WTC11 (cell line): Measurements from ENCODE around the gene LENG1. TPM values are rescaled to one million over a fixed set of nuclear protein-coding genes. Genes with fewer than 3 reads are reported as not detected.

Source experiments
- ATAC-seq: fragments of 200-7000 bp; cut with Tn5 transposase; 2 replicates; pipeline ENCODE4 v1.10.0; 2021; ENCODE audit warnings: mild to moderate bottlenecking, moderate library complexity
- CTCF ChIA-PET: fragments of 300-600 bp; sonication (Branson Sonifier 250); formaldehyde crosslinking; loops from one replicate; lab custom pipeline; 2021; ENCODE audit warnings: antibody characterized with exemption; lab: Charles Lee
- POLR2A ChIA-PET: fragments of 350-600 bp; sonication (Branson Sonifier 250); formaldehyde crosslinking; loops from one replicate; lab custom pipeline; 2021; ENCODE audit warnings: antibody characterized with exemption; lab: Charles Lee
- DNase-seq: peaks from one replicate; pipeline ENCODE4 v3.0.0; 2021; ENCODE audit warnings: low spot score
- H3K27ac Mint-ChIP-seq: 2 replicates; pipeline ENCODE4 v1.8.0; 2021; ENCODE audit warnings: mixed read lengths
- H3K27me3 Mint-ChIP-seq: 2 replicates; pipeline ENCODE4 v1.8.0; 2021; ENCODE audit warnings: low read depth, mild to moderate bottlenecking, moderate library complexity, mixed read lengths
- H3K36me3 Mint-ChIP-seq: 2 replicates; pipeline ENCODE4 v1.8.0; 2021; ENCODE audit warnings: mixed read lengths
- H3K4me1 Mint-ChIP-seq: 2 replicates; pipeline ENCODE4 v1.8.0; 2022; ENCODE audit warnings: mixed read lengths
- H3K4me3 Mint-ChIP-seq: 2 replicates; pipeline ENCODE4 v1.8.0; 2021; ENCODE audit warnings: mild to moderate bottlenecking, moderate library complexity, mixed read lengths
- H3K9me3 Mint-ChIP-seq: 2 replicates; pipeline ENCODE4 v1.8.0; 2021; ENCODE audit warnings: mixed read lengths
- CBFB ChIP-seq: sonication (generic); formaldehyde crosslinking; IDR thresholded peaks from 2 replicates; pipeline ENCODE4 v1.8.1; 2022; ENCODE audit warnings: mild to moderate bottlenecking, low read depth, missing genetic modification reagents
- FOXJ3 ChIP-seq: sonication (generic); formaldehyde crosslinking; IDR thresholded peaks from 2 replicates; pipeline ENCODE4 v1.9.0; 2021; ENCODE audit warnings: missing genetic modification reagents, mild to moderate bottlenecking, borderline replicate concordance
- GABPB1 ChIP-seq: sonication (generic); formaldehyde crosslinking; IDR thresholded peaks from 2 replicates; pipeline ENCODE4 v1.8.1; 2023; ENCODE audit warnings: mild to moderate bottlenecking, missing genetic modification reagents
- GRHL2 ChIP-seq: fragments of 250-450 bp; sonication (Bioruptor Pico); IDR thresholded peaks from 2 replicates; pipeline ENCODE4 v1.8.0; 2022; ENCODE audit warnings: mild to moderate bottlenecking, moderate library complexity; ENCODE audit not compliant: insufficient replicate concordance, severe bottlenecking
- IRF2 ChIP-seq: sonication (generic); formaldehyde crosslinking; IDR thresholded peaks from 2 replicates; pipeline ENCODE4 v1.8.0; 2022; ENCODE audit warnings: low read depth, missing genetic modification reagents, borderline replicate concordance
- JAZF1 ChIP-seq: fragments of 250-450 bp; sonication (Bioruptor Pico); IDR thresholded peaks from 2 replicates; pipeline ENCODE4 v1.9.0; 2021; ENCODE audit warnings: moderate library complexity, mild to moderate bottlenecking, inconsistent platforms
- MYBL2 ChIP-seq: sonication (generic); formaldehyde crosslinking; IDR thresholded peaks from 2 replicates; pipeline ENCODE4 v1.8.1; 2023; ENCODE audit warnings: mild to moderate bottlenecking, moderate library complexity, missing genetic modification reagents
- RELA ChIP-seq: sonication (generic); formaldehyde crosslinking; IDR thresholded peaks from 2 replicates; pipeline ENCODE4 v1.8.1; 2022; ENCODE audit warnings: missing genetic modification reagents, mild to moderate bottlenecking, borderline replicate concordance
- SP1 ChIP-seq: sonication (generic); formaldehyde crosslinking; conservative IDR thresholded peaks from 2 replicates; pipeline ENCODE4 v1.8.1; 2022; ENCODE audit warnings: missing genetic modification reagents
- ZNF232 ChIP-seq: sonication (generic); formaldehyde crosslinking; IDR thresholded peaks from 2 replicates; pipeline ENCODE4 v1.8.0; 2022; ENCODE audit warnings: mild to moderate bottlenecking, missing genetic modification reagents
- ZNF317 ChIP-seq: sonication (generic); formaldehyde crosslinking; IDR thresholded peaks from 2 replicates; pipeline ENCODE4 v1.8.1; 2023; ENCODE audit warnings: low read depth, mild to moderate bottlenecking, moderate library complexity, missing genetic modification reagents, borderline replicate concordance
- ZNF423 ChIP-seq: fragments of 250-450 bp; sonication (Bioruptor Pico); IDR thresholded peaks from 2 replicates; pipeline ENCODE4 v2.1.2; 2022; ENCODE audit warnings: mild to moderate bottlenecking, moderate library complexity
- total RNA-seq: library from RNA; stranded (reverse); gene quantifications from 3 replicates; pipeline ENCODE4 v1.2.3, GENCODE V29; 2021
- TF ChIP-seq, protein P1 (sequence below): sonication (generic); formaldehyde crosslinking; IDR thresholded peaks from 2 replicates; pipeline ENCODE4 v1.8.1; 2023; ENCODE audit warnings: mild to moderate bottlenecking, missing genetic modification reagents
- TF ChIP-seq, protein P2 (sequence below): sonication (generic); formaldehyde crosslinking; IDR thresholded peaks from 2 replicates; pipeline ENCODE4 v1.8.0; 2022; ENCODE audit warnings: mild to moderate bottlenecking, missing genetic modification reagents
- TF ChIP-seq, protein P3 (sequence below): fragments of 250-450 bp; sonication (Bioruptor Pico); IDR thresholded peaks from 2 replicates; pipeline ENCODE4 v1.9.0; 2021; ENCODE audit warnings: mild to moderate bottlenecking, borderline replicate concordance
- TF ChIP-seq, protein P4 (sequence below): fragments of 250-450 bp; sonication (Bioruptor Pico); IDR thresholded peaks from 2 replicates; pipeline ENCODE4 v1.9.0; 2021; ENCODE audit warnings: mild to moderate bottlenecking
- TF ChIP-seq, protein P5 (sequence below): sonication (generic); formaldehyde crosslinking; IDR thresholded peaks from 2 replicates; pipeline ENCODE4 v1.8.1; 2022; ENCODE audit warnings: mild to moderate bottlenecking, moderate library complexity, missing genetic modification reagents
- TF ChIP-seq, protein P6 (sequence below): sonication (generic); formaldehyde crosslinking; IDR thresholded peaks from 2 replicates; pipeline ENCODE4 v1.8.1; 2022; ENCODE audit warnings: low read depth, mild to moderate bottlenecking, moderate library complexity, missing genetic modification reagents, borderline replicate concordance
- TF ChIP-seq, protein P7 (sequence below): sonication (generic); formaldehyde crosslinking; IDR thresholded peaks from 2 replicates; pipeline ENCODE4 v1.8.0; 2022; ENCODE audit warnings: missing genetic modification reagents

Gene LENG1
- total RNA-seq, 1 experiment from 2014 or later, result 4.9 TPM

DNA sequence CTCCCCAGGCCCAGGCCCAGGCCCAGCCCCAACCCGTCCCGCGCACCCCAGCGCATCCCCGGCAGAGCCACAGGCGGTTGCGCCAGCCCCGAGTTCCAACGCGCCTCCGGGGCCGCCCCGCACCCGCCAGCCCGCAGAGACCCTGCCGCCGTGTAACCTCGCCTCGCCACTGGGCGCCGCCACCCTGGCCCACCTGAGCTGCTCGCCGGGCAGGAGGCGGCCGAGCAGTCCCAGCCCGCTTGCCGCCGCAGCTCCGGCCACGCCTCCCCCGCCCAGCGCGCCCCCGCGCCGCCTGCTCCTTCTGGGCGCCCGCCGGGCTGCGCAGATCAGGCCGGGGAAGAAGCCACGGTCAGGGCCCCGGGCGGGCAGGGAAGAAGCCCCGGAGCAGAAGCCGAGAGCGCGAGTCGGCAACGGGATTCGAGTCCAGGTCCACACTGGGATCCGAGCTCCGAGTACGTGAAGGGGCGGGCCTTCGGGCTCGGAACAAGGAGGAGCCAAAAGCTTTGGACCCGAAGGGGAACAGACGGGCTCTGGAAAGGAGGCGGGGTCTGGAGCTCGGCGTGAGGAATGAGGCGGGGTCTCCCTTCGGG is 29.7 kb upstream of the LENG1 start, which contains the start of gene MBOAT7:
TSS of gene MBOAT7 (minus strand) at position 436 of the 590 bp plus-strand sequence. CDS start 1,072 bp downstream, outside the sequence.
- ChIA-PET CTCF (interaction anchor here (0.6 to 4.2 kb wide), 25 partner anchors 9 to 396 kb away, joined by 3 to 84 read pairs (median 4); partner anchors contain the start of genes CNOT3, LENG1, TMC4 and TTYH1), POLR2A (interaction anchor here (0.5 to 4.3 kb wide), 15 partner anchors 9 to 128 kb away, joined by 3 to 25 read pairs (median 5); partner anchors contain the start of genes RPS9 and TMC4)
- Mint-ChIP-seq H3K4me3 (peak within 1 kb of the TSS; percentile 85), H3K36me3 (peaks cover 37% of the 10 kb centered on the region), H3K4me1 (peaks cover 35% of the 10 kb centered on the region), H3K27me3 (peaks cover 3% of the 10 kb centered on the region; the same call in 1 of the 2 replicates), H3K27ac (peak within 1 kb of the TSS; percentile 100), H3K9me3 (no peaks in the 10 kb centered on the region)
- ATAC-seq, result peak; percentile 2
- DNase-seq, result no peak
- TF ChIP-seq SP1 (CRISPR knock-in tag) (0 out of 2 replicates have a peak, but pooled peaks have one; percentile 29), GABPB1 (0 out of 2 replicates have a peak, but pooled peaks have one; percentile 23), ZNF317 (no peak), JAZF1 (CRISPR knock-in tag) (no peak), ZNF423 (CRISPR knock-in tag) (no peak), ZNF232 (CRISPR knock-in tag) (0 out of 2 replicates have a peak, but pooled peaks have one; percentile 42), FOXJ3 (no peak), RELA (CRISPR knock-in tag) (no peak), MYBL2 (peak; percentile 54; the same call in 1 of the 2 replicates), GRHL2 (CRISPR knock-in tag) (no peak), CBFB (no peak; the same call in 1 of the 2 replicates), IRF2 (CRISPR knock-in tag) (no peak)
- TF ChIP-seq, protein P1, sequence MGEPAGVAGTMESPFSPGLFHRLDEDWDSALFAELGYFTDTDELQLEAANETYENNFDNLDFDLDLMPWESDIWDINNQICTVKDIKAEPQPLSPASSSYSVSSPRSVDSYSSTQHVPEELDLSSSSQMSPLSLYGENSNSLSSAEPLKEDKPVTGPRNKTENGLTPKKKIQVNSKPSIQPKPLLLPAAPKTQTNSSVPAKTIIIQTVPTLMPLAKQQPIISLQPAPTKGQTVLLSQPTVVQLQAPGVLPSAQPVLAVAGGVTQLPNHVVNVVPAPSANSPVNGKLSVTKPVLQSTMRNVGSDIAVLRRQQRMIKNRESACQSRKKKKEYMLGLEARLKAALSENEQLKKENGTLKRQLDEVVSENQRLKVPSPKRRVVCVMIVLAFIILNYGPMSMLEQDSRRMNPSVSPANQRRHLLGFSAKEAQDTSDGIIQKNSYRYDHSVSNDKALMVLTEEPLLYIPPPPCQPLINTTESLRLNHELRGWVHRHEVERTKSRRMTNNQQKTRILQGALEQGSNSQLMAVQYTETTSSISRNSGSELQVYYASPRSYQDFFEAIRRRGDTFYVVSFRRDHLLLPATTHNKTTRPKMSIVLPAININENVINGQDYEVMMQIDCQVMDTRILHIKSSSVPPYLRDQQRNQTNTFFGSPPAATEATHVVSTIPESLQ (CRISPR knock-in tag), result no peak
- TF ChIP-seq, protein P2, sequence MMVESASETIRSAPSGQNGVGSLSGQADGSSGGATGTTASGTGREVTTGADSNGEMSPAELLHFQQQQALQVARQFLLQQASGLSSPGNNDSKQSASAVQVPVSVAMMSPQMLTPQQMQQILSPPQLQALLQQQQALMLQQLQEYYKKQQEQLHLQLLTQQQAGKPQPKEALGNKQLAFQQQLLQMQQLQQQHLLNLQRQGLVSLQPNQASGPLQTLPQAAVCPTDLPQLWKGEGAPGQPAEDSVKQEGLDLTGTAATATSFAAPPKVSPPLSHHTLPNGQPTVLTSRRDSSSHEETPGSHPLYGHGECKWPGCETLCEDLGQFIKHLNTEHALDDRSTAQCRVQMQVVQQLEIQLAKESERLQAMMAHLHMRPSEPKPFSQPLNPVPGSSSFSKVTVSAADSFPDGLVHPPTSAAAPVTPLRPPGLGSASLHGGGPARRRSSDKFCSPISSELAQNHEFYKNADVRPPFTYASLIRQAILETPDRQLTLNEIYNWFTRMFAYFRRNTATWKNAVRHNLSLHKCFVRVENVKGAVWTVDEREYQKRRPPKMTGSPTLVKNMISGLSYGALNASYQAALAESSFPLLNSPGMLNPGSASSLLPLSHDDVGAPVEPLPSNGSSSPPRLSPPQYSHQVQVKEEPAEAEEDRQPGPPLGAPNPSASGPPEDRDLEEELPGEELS (CRISPR knock-in tag), result peak; percentile 71
- TF ChIP-seq, protein P3, sequence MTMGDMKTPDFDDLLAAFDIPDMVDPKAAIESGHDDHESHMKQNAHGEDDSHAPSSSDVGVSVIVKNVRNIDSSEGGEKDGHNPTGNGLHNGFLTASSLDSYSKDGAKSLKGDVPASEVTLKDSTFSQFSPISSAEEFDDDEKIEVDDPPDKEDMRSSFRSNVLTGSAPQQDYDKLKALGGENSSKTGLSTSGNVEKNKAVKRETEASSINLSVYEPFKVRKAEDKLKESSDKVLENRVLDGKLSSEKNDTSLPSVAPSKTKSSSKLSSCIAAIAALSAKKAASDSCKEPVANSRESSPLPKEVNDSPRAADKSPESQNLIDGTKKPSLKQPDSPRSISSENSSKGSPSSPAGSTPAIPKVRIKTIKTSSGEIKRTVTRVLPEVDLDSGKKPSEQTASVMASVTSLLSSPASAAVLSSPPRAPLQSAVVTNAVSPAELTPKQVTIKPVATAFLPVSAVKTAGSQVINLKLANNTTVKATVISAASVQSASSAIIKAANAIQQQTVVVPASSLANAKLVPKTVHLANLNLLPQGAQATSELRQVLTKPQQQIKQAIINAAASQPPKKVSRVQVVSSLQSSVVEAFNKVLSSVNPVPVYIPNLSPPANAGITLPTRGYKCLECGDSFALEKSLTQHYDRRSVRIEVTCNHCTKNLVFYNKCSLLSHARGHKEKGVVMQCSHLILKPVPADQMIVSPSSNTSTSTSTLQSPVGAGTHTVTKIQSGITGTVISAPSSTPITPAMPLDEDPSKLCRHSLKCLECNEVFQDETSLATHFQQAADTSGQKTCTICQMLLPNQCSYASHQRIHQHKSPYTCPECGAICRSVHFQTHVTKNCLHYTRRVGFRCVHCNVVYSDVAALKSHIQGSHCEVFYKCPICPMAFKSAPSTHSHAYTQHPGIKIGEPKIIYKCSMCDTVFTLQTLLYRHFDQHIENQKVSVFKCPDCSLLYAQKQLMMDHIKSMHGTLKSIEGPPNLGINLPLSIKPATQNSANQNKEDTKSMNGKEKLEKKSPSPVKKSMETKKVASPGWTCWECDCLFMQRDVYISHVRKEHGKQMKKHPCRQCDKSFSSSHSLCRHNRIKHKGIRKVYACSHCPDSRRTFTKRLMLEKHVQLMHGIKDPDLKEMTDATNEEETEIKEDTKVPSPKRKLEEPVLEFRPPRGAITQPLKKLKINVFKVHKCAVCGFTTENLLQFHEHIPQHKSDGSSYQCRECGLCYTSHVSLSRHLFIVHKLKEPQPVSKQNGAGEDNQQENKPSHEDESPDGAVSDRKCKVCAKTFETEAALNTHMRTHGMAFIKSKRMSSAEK (CRISPR knock-in tag), result no peak
- TF ChIP-seq, protein P4, sequence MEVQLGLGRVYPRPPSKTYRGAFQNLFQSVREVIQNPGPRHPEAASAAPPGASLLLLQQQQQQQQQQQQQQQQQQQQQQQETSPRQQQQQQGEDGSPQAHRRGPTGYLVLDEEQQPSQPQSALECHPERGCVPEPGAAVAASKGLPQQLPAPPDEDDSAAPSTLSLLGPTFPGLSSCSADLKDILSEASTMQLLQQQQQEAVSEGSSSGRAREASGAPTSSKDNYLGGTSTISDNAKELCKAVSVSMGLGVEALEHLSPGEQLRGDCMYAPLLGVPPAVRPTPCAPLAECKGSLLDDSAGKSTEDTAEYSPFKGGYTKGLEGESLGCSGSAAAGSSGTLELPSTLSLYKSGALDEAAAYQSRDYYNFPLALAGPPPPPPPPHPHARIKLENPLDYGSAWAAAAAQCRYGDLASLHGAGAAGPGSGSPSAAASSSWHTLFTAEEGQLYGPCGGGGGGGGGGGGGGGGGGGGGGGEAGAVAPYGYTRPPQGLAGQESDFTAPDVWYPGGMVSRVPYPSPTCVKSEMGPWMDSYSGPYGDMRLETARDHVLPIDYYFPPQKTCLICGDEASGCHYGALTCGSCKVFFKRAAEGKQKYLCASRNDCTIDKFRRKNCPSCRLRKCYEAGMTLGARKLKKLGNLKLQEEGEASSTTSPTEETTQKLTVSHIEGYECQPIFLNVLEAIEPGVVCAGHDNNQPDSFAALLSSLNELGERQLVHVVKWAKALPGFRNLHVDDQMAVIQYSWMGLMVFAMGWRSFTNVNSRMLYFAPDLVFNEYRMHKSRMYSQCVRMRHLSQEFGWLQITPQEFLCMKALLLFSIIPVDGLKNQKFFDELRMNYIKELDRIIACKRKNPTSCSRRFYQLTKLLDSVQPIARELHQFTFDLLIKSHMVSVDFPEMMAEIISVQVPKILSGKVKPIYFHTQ (CRISPR knock-in tag), result no peak
- TF ChIP-seq, protein P5, sequence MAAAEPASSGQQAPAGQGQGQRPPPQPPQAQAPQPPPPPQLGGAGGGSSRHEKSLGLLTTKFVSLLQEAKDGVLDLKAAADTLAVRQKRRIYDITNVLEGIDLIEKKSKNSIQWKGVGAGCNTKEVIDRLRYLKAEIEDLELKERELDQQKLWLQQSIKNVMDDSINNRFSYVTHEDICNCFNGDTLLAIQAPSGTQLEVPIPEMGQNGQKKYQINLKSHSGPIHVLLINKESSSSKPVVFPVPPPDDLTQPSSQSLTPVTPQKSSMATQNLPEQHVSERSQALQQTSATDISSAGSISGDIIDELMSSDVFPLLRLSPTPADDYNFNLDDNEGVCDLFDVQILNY (CRISPR knock-in tag), result peak; percentile 76
- TF ChIP-seq, protein P6, sequence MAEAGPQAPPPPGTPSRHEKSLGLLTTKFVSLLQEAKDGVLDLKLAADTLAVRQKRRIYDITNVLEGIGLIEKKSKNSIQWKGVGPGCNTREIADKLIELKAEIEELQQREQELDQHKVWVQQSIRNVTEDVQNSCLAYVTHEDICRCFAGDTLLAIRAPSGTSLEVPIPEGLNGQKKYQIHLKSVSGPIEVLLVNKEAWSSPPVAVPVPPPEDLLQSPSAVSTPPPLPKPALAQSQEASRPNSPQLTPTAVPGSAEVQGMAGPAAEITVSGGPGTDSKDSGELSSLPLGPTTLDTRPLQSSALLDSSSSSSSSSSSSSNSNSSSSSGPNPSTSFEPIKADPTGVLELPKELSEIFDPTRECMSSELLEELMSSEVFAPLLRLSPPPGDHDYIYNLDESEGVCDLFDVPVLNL (CRISPR knock-in tag), result no peak
- TF ChIP-seq, protein P7, sequence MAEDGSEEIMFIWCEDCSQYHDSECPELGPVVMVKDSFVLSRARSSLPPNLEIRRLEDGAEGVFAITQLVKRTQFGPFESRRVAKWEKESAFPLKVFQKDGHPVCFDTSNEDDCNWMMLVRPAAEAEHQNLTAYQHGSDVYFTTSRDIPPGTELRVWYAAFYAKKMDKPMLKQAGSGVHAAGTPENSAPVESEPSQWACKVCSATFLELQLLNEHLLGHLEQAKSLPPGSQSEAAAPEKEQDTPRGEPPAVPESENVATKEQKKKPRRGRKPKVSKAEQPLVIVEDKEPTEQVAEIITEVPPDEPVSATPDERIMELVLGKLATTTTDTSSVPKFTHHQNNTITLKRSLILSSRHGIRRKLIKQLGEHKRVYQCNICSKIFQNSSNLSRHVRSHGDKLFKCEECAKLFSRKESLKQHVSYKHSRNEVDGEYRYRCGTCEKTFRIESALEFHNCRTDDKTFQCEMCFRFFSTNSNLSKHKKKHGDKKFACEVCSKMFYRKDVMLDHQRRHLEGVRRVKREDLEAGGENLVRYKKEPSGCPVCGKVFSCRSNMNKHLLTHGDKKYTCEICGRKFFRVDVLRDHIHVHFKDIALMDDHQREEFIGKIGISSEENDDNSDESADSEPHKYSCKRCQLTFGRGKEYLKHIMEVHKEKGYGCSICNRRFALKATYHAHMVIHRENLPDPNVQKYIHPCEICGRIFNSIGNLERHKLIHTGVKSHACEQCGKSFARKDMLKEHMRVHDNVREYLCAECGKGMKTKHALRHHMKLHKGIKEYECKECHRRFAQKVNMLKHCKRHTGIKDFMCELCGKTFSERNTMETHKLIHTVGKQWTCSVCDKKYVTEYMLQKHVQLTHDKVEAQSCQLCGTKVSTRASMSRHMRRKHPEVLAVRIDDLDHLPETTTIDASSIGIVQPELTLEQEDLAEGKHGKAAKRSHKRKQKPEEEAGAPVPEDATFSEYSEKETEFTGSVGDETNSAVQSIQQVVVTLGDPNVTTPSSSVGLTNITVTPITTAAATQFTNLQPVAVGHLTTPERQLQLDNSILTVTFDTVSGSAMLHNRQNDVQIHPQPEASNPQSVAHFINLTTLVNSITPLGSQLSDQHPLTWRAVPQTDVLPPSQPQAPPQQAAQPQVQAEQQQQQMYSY, result peak; percentile 93
